Kidney (tissue), 14 donors: ENCODE measurements around the gene STAT5B. TPM values are rescaled to one million over a fixed set of nuclear protein-coding genes. Genes with fewer than 3 reads are reported as not detected.

ENCODE experiments used
- DNase-seq, 5 donors: peaks; one replicate each; pipeline ENCODE4 v3.0.0-alpha.2; 2013 to 2020
- FAIRE-seq: peaks from 2 replicates; lab custom pipeline; 2012; peaks lifted over from hg19 to GRCh38; lab: Jason Lieb, UNC
- H3K27ac ChIP-seq, 2 donors: one replicate each; pipeline ENCODE4 v1.7.0; 2013; ENCODE audit warnings: low read depth in 2 of 2, low read length in 2 of 2, inconsistent platforms in 1 of 2
- H3K27me3 ChIP-seq: one replicate; pipeline ENCODE4 v1.7.1; 2013; ENCODE audit warnings: low read length, inconsistent platforms; ENCODE audit not compliant: control insufficient read depth, insufficient read depth
- H3K36me3 ChIP-seq, 3 donors: one replicate each; pipeline versions ENCODE4 v1.7.0 to v1.7.1; 2013; ENCODE audit warnings: low read length in 3 of 3, control low read depth in 1 of 3, inconsistent platforms in 1 of 3; ENCODE audit not compliant: insufficient read depth in 3 of 3, control insufficient read depth in 2 of 3
- H3K4me1 ChIP-seq, 3 donors: one replicate each; pipeline versions ENCODE4 v1.7.0 to v1.7.1; 2013; ENCODE audit warnings: low read length in 3 of 3, inconsistent platforms in 1 of 3, low read depth in 1 of 3; ENCODE audit not compliant: control insufficient read depth in 2 of 3, insufficient read depth in 2 of 3
- H3K4me3 ChIP-seq, 3 donors: one replicate each; pipeline versions ENCODE4 v1.7.0 to v1.8.1; 2013; ENCODE audit warnings: low read length in 3 of 3, control low read depth in 1 of 3, inconsistent platforms in 1 of 3
- H3K9ac ChIP-seq, 3 donors: one replicate each; pipeline versions ENCODE4 v1.7.0 to v1.7.1; 2013; ENCODE audit warnings: low read length in 3 of 3, control low read depth in 1 of 3, inconsistent platforms in 1 of 3
- H3K9me3 ChIP-seq, 3 donors: one replicate each; pipeline versions ENCODE4 v1.7.0 to v1.7.1; 2013; ENCODE audit warnings: low read length in 3 of 3, control low read depth in 1 of 3, inconsistent platforms in 1 of 3; ENCODE audit not compliant: control insufficient read depth in 2 of 3, insufficient read depth in 1 of 3
- intact Hi-C: fragments of 100-400 bp; cut with DNase I; formaldehyde crosslinking; loops from one replicate; pipeline ENCODE4 v1.11.1; 2022
- polyA plus RNA-seq: library from polyadenylated mRNA; stranded (reverse); fragments of 350-450 nt; fragmentation: Illumina TruSeq; extraction: RNeasy Lipid Tissue Mini Kit (QIAGEN cat#74804); gene quantifications from one replicate; pipeline ENCODE4 v1.2.3, GENCODE V29; 2014; ENCODE audit warnings: low read depth, low replicate concordance; ENCODE audit not compliant: insufficient read depth
- total RNA-seq: library from RNA; stranded (reverse); fragmentation: NEBNext Ultra II Directional; extraction: Animal tissue kit (Norgen Biotek cat#: 25700); gene quantifications from one replicate; pipeline ENCODE4 v1.2.1, GENCODE V29; 2021
- TF ChIP-seq, protein P1 (sequence below): IDR thresholded peaks from 3 replicates; pipeline ENCODE4 v1.5.1; 2012; ENCODE audit warnings: mild to moderate bottlenecking, moderate library complexity, borderline replicate concordance; ENCODE audit not compliant: insufficient read depth; ENCODE audit errors: extremely low read depth
- donor health status: control.
- donor health status: control.
- donor health status: control.
- donor health status: control.
- donor health status: control.
- donor health status: DM: yes; HTN: yes; CAD: no.
- donor health status: Normal renal cell carcinoma (clear cell type).

STAT5B gene
- total and polyA plus RNA-seq, 2 donors from 2014 or later = 20.4 to 68.0 TPM

- peaks cover 0 to 18% (median 9%) of the 10 kb centered on the region in 3 donors for H3K4me1 ChIP-seq
- no peak for FAIRE-seq
- intact Hi-C loops = no loop called here
These were observed 122.1 kb downstream of the STAT5B start for GRCh38 chr17:42153919-42154742.

More at GRCh38 chr17:42153919-42154742, 122.1 kb downstream of the STAT5B start:
- H3K27me3 ChIP-seq = no peaks in the 10 kb centered on the region
- H3K36me3 ChIP-seq = no peaks in the 10 kb centered on the region
- H3K9me3 ChIP-seq = no peaks in the 10 kb centered on the region
- DNase-seq = peak in 1 of 5 donors; percentile 54
- H3K27ac ChIP-seq = peak overlapping the region; percentile 73 to 76
- peak overlapping the region; percentile 82 to 98 (median 98) for H3K9ac ChIP-seq
- peak overlapping the region; percentile 93 to 97 (median 93) for H3K4me3 ChIP-seq
- TF ChIP-seq, protein P1, sequence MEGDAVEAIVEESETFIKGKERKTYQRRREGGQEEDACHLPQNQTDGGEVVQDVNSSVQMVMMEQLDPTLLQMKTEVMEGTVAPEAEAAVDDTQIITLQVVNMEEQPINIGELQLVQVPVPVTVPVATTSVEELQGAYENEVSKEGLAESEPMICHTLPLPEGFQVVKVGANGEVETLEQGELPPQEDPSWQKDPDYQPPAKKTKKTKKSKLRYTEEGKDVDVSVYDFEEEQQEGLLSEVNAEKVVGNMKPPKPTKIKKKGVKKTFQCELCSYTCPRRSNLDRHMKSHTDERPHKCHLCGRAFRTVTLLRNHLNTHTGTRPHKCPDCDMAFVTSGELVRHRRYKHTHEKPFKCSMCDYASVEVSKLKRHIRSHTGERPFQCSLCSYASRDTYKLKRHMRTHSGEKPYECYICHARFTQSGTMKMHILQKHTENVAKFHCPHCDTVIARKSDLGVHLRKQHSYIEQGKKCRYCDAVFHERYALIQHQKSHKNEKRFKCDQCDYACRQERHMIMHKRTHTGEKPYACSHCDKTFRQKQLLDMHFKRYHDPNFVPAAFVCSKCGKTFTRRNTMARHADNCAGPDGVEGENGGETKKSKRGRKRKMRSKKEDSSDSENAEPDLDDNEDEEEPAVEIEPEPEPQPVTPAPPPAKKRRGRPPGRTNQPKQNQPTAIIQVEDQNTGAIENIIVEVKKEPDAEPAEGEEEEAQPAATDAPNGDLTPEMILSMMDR = no peak

Other genes with a start within 250 kb of the STAT5B start
- 3.8 TPM for gene C17orf113, start 225.8 kb downstream of the STAT5B start, total RNA-seq
- 1.1 TPM for gene C17orf113, start 225.8 kb downstream of the STAT5B start, polyA plus RNA-seq
- gene ZNF385C, start 177.9 kb downstream of the STAT5B start, total RNA-seq = 1.2 TPM
- gene ZNF385C, start 177.9 kb downstream of the STAT5B start, polyA plus RNA-seq = 1.1 TPM
- 27.5 TPM for gene DHX58, start 163.7 kb downstream of the STAT5B start, total RNA-seq
- 22.1 TPM for gene DHX58, start 163.7 kb downstream of the STAT5B start, polyA plus RNA-seq
- gene KAT2A, start 155.0 kb downstream of the STAT5B start, total RNA-seq = 38.6 TPM
- 38.6 TPM for gene KAT2A, start 155.0 kb downstream of the STAT5B start, polyA plus RNA-seq
- not detected for gene HSPB9, start 153.6 kb downstream of the STAT5B start, total RNA-seq
- 0.99 TPM for gene HSPB9, start 153.6 kb downstream of the STAT5B start, polyA plus RNA-seq
- 159 TPM for gene RAB5C, start 121.4 kb downstream of the STAT5B start, total RNA-seq
- 286 TPM for gene RAB5C, start 121.4 kb downstream of the STAT5B start, polyA plus RNA-seq
- 0.35 TPM for gene KCNH4, start 95.2 kb downstream of the STAT5B start, total RNA-seq
- gene KCNH4, start 95.2 kb downstream of the STAT5B start, polyA plus RNA-seq = not detected
- gene HCRT, start 90.9 kb downstream of the STAT5B start, total RNA-seq = not detected
- not detected for gene HCRT, start 90.9 kb downstream of the STAT5B start, polyA plus RNA-seq
- gene GHDC, start 81.9 kb downstream of the STAT5B start, total RNA-seq = 41.2 TPM
- gene GHDC, start 81.9 kb downstream of the STAT5B start, polyA plus RNA-seq = 37.0 TPM
- gene STAT5A, start 12.1 kb upstream of the STAT5B start, total RNA-seq = 47.9 TPM
- gene STAT5A, start 12.1 kb upstream of the STAT5B start, polyA plus RNA-seq = 11.5 TPM
- gene STAT3, start 112.1 kb upstream of the STAT5B start, total RNA-seq = 327 TPM
- 55.6 TPM for gene STAT3, start 112.1 kb upstream of the STAT5B start, polyA plus RNA-seq
- gene CAVIN1, start 146.9 kb upstream of the STAT5B start, total RNA-seq = 204 TPM
- 67.1 TPM for gene CAVIN1, start 146.9 kb upstream of the STAT5B start, polyA plus RNA-seq
- 110 TPM for gene ATP6V0A1, start 182.5 kb upstream of the STAT5B start, total RNA-seq
- 108 TPM for gene ATP6V0A1, start 182.5 kb upstream of the STAT5B start, polyA plus RNA-seq